Epithelial cell of proximal tubule (primary cell): ENCODE results near the gene PARP8. TPM values are rescaled to one million over a fixed set of nuclear protein-coding genes. Genes with fewer than 3 reads are reported as not detected.

Experiments
- DNase-seq: peaks from one replicate; pipeline ENCODE4 v3.0.0-alpha.2; 2011; ENCODE audit warnings: low read depth
- H3K4me3 ChIP-seq: 2 replicates; pipeline ENCODE4 v1.5.1; 2011; ENCODE audit warnings: low read depth, mild to moderate bottlenecking, low read length
- CTCF ChIP-seq: conservative IDR thresholded peaks from 2 replicates; pipeline ENCODE4 v1.5.1; 2012; ENCODE audit warnings: low read depth, mild to moderate bottlenecking, low read length
- total RNA-seq: library from RNA; depleted of rRNA; stranded (reverse); fragments of >200 nt; gene quantifications from 2 replicates; pipeline ENCODE4 v1.2.3, GENCODE V29; 2015

The PARP8 gene
- total RNA-seq, 1 donor from 2014 or later: 8.8 TPM

GRCh38 chr5:50715001-50715400 is 48.6 kb downstream of the PARP8 start:
- no peak for TF ChIP-seq CTCF
- DNase-seq: no peak
- no peak overlapping the region for H3K4me3 ChIP-seq

- no peak for TF ChIP-seq CTCF
- DNase-seq: no peak
- H3K4me3 ChIP-seq: no peak overlapping the region
Measured at GRCh38 chr5:50716134-50716533, 49.7 kb downstream of the PARP8 start.

GRCh38 chr5:50717651-50718050 is 51.2 kb downstream of the PARP8 start:
- no peak for TF ChIP-seq CTCF
- H3K4me3 ChIP-seq: no peak overlapping the region
- peak; percentile 84 for DNase-seq

- H3K4me3 ChIP-seq: no peak overlapping the region
- DNase-seq: no peak
- TF ChIP-seq CTCF: no peak
Measured at GRCh38 chr5:50720061-50720710, 53.7 kb downstream of the PARP8 start.

- no peak for DNase-seq
- TF ChIP-seq CTCF: no peak
- no peak overlapping the region for H3K4me3 ChIP-seq
Measured at GRCh38 chr5:50722223-50722622, 55.8 kb downstream of the PARP8 start.

GRCh38 chr5:50724262-50724661 is 57.8 kb downstream of the PARP8 start:
- H3K4me3 ChIP-seq: no peak overlapping the region
- TF ChIP-seq CTCF: no peak
- no peak for DNase-seq

GRCh38 chr5:50725800-50726474 is 59.5 kb downstream of the PARP8 start:
- no peak overlapping the region for H3K4me3 ChIP-seq
- no peak for DNase-seq
- no peak for TF ChIP-seq CTCF
